AG08395 (cell line): Measurements from ENCODE around the gene DTX3L.
"Not testable (repeated sequence)": the region's sequence is repeated elsewhere in the genome, so short reads cannot be mapped to it uniquely, and the experiment has no call there.

Source experiments
- DNase-seq: peaks from one replicate; pipeline ENCODE4 v3.0.0; 2012; ENCODE audit warnings: mixed read lengths, low spot score

DTX3L gene

GRCh38 chr3:122562923-122563716 is 1.0 kb upstream of the DTX3L start:
- no peak for DNase-seq

- no peak for DNase-seq
Observed at GRCh38 chr3:122563717-122564025, 467 bp upstream of the DTX3L start.

GRCh38 chr3:122568131-122568530 is 4.0 kb downstream of the DTX3L start:
- not testable (repeated sequence) for DNase-seq

GRCh38 chr3:122568755-122569154 is 4.6 kb downstream of the DTX3L start:
- DNase-seq, result no peak

- no peak for DNase-seq
Observed at GRCh38 chr3:122572940-122573412, 8.8 kb downstream of the DTX3L start.

GRCh38 chr3:122576174-122576940 is 12.2 kb downstream of the DTX3L start:
- DNase-seq, result peak; percentile 31

- no peak for DNase-seq
Observed at GRCh38 chr3:122577409-122578031, 13.4 kb downstream of the DTX3L start, which contains the start of gene PARP15. TSS of gene PARP15 (plus strand) at chr3:122577650. CDS start at chr3:122577668, 18 bp downstream.

- no peak for DNase-seq
Observed at GRCh38 chr3:122578069-122578740, 14.1 kb downstream of the DTX3L start.

- DNase-seq, result no peak
Observed at GRCh38 chr3:122580470-122580869, 16.3 kb downstream of the DTX3L start.

- DNase-seq, result no peak
Observed at GRCh38 chr3:122581622-122582021, 17.5 kb downstream of the DTX3L start.

GRCh38 chr3:122582390-122582789 is 18.3 kb downstream of the DTX3L start:
- DNase-seq, result no peak

GRCh38 chr3:122586098-122586497 is 22.0 kb downstream of the DTX3L start:
- no peak for DNase-seq

- no peak for DNase-seq
Observed at GRCh38 chr3:122586773-122587485, 22.8 kb downstream of the DTX3L start.

GRCh38 chr3:122587572-122587971 is 23.4 kb downstream of the DTX3L start:
- no peak for DNase-seq

GRCh38 chr3:122589297-122589696 is 25.2 kb downstream of the DTX3L start:
- no peak for DNase-seq

- no peak for DNase-seq
Observed at GRCh38 chr3:122590610-122591009, 26.5 kb downstream of the DTX3L start.

- DNase-seq, result no peak
Observed at GRCh38 chr3:122594025-122594424, 29.9 kb downstream of the DTX3L start.

GRCh38 chr3:122598151-122598550 is 34.0 kb downstream of the DTX3L start:
- no peak for DNase-seq

- DNase-seq, result no peak
Observed at GRCh38 chr3:122598556-122598955, 34.4 kb downstream of the DTX3L start.

GRCh38 chr3:122602011-122602710 is 38.0 kb downstream of the DTX3L start:
- DNase-seq, result no peak

GRCh38 chr3:122603056-122603455 is 38.9 kb downstream of the DTX3L start:
- no peak for DNase-seq
